HUES64 (cell line): Measurements from ENCODE around the gene CLNK.

Source experiments
- H3K27ac ChIP-seq: 2 replicates; pipeline ENCODE4 v1.7.0; 2013; ENCODE audit warnings: low read depth, low read length, inconsistent platforms
- H3K27me3 ChIP-seq: 2 replicates; pipeline ENCODE4 v1.6.1; 2013; ENCODE audit warnings: mild to moderate bottlenecking, low read length; ENCODE audit not compliant: insufficient read depth
- H3K36me3 ChIP-seq: 2 replicates; pipeline ENCODE4 v1.6.1; 2013; ENCODE audit warnings: mild to moderate bottlenecking, low read length; ENCODE audit not compliant: insufficient read depth
- H3K4me1 ChIP-seq: 2 replicates; pipeline ENCODE4 v1.6.1; 2013; ENCODE audit warnings: mild to moderate bottlenecking, low read length, moderate library complexity; ENCODE audit not compliant: insufficient read depth
- H3K4me3 ChIP-seq: 2 replicates; pipeline ENCODE4 v1.5.1; 2013; ENCODE audit warnings: mild to moderate bottlenecking, low read length, moderate library complexity
- H3K9ac ChIP-seq: 2 replicates; pipeline ENCODE4 v1.6.1; 2013; ENCODE audit warnings: mild to moderate bottlenecking, low read depth, low read length
- H3K9me3 ChIP-seq: 2 replicates; pipeline ENCODE4 v1.6.1; 2013; ENCODE audit warnings: low read depth, low read length; ENCODE audit not compliant: insufficient read depth
- whole genome bisulfite sequencing: fragments of 150-250, 120-280 bp; methylation state at CpG from one replicate; pipeline ENCODE4 v1.1.7; 2013; ENCODE audit warnings: missing lambda C conversion rate; 5-methylcytosine and 5-hydroxymethylcytosine counted together

Gene CLNK

GRCh38 chr4:10612476-10612875 is 72.1 kb downstream of the CLNK start:
- 88% methylated on average over 2 of the region's 2 CpGs for WGBS
- no peaks in the 10 kb centered on the region for H3K36me3 ChIP-seq
- H3K27me3 ChIP-seq: no peaks in the 10 kb centered on the region
- H3K4me3 ChIP-seq: no peak overlapping the region
- no peaks in the 10 kb centered on the region for H3K9me3 ChIP-seq
- H3K9ac ChIP-seq: no peak overlapping the region
- H3K27ac ChIP-seq: no peak overlapping the region
- no peaks in the 10 kb centered on the region for H3K4me1 ChIP-seq

DNA sequence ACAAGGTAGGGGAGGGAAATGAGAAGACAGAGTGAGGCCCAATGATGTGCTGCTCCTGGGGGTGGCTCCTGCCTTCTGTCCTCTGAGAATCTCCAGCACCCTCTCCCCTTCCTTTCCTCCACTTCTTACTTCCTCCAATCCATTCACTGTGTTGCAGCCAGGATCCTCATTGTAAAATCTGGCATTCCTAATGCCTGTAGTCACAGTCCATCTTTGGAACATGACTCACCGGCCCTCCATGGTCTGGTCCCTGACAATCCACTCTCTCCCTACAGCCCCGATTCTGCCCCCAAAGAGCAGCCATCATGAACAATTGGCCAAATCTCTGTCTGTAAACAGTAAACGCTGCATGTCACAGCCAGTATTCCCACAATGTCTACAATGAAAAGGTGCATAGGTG is 72.9 kb downstream of the CLNK start:
- Histone ChIP-seq H3K27ac (no peak overlapping the region), H3K4me3 (no peak overlapping the region), H3K9me3 (no peaks in the 10 kb centered on the region), H3K36me3 (no peaks in the 10 kb centered on the region), H3K4me1 (no peaks in the 10 kb centered on the region), H3K27me3 (no peaks in the 10 kb centered on the region), H3K9ac (no peak overlapping the region)
- WGBS: 70% methylated on average over 3 of the region's 3 CpGs

GRCh38 chr4:10608501-10609219 is 75.9 kb downstream of the CLNK start:
- H3K4me3 ChIP-seq: no peak overlapping the region
- WGBS: 91% methylated on average over 10 of the region's 10 CpGs
- no peaks in the 10 kb centered on the region for H3K27me3 ChIP-seq
- no peaks in the 10 kb centered on the region for H3K9me3 ChIP-seq
- H3K4me1 ChIP-seq: no peaks in the 10 kb centered on the region
- H3K36me3 ChIP-seq: no peaks in the 10 kb centered on the region
- H3K27ac ChIP-seq: no peak overlapping the region
- no peak overlapping the region for H3K9ac ChIP-seq

- Histone ChIP-seq H3K9ac (no peak overlapping the region), H3K4me3 (no peak overlapping the region), H3K4me1 (no peaks in the 10 kb centered on the region), H3K9me3 (no peaks in the 10 kb centered on the region), H3K27me3 (no peaks in the 10 kb centered on the region), H3K27ac (no peak overlapping the region), H3K36me3 (no peaks in the 10 kb centered on the region)
- 90% methylated on average over 3 of the region's 3 CpGs for WGBS
Measured at GRCh38 chr4:10607206-10607605, 77.4 kb downstream of the CLNK start.

DNA sequence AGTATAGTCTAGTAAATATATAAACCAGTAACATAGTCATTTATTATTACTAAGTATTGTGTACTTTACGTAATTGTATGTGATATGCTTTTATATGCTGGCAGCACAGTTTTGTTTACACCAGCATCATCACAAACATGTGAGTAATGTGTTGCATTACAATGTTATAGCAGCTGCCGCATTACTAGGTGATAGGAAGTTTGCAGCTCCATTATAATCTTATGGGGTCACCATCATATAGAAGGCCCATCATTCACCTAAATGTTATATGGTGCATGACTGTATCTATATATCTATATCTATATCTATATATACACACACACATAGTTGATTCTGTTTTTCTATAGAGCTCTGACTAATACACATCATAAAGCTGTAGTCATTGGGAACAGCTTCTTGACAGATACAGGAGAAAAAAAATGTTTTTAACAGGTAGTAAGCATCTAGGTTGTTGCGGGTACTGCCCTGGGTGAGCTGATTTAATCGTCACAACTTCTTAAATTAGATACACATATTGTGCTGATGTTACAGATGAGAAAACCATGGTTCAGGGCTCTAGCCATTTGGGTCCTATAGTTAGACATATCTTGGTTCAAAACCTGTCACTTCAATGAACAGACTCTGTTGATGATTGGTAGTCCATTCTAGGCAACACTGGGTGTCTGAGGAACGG is 77.9 kb downstream of the CLNK start:
- Histone ChIP-seq H3K4me3 (no peak overlapping the region), H3K9ac (no peak overlapping the region), H3K4me1 (no peaks in the 10 kb centered on the region), H3K27ac (no peak overlapping the region), H3K27me3 (no peaks in the 10 kb centered on the region), H3K36me3 (no peaks in the 10 kb centered on the region), H3K9me3 (no peaks in the 10 kb centered on the region)
- 67% methylated on average over 3 of the region's 5 CpGs for WGBS

DNA sequence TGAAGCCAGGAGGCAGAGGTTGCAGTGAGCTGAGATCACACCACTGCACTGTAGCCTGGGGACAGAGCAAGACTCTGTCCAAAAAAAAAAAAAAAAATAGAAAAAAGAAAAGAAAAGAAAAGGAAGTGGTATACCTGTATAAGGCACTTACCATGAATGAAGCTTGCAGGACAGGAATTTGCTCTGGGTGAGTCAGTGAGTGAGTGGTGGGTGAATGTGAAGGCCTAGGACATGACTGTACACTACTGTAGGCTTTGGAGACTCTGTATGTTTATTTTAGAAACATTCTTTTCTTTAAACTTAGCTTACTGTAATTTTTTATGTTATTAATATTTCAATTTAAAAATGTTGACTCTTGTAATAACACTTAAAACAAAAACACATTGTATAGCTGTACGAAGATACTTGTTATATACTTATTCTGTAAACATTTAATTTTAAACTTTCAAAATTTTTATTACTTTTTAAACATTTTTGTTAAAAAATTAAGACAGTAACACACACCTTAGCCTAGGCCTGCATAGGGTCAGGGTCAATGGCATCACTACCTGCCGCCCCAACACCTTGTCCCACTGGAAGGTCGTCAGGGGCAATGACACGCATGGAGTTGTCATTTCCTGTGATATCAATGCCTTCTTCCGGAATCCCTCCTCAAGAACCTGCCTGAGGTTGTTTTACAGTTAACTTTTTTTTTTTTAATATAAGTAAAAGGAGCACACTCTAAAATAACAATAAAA is 78.7 kb downstream of the CLNK start:
- Histone ChIP-seq H3K4me1 (no peaks in the 10 kb centered on the region), H3K27me3 (no peaks in the 10 kb centered on the region), H3K36me3 (no peaks in the 10 kb centered on the region), H3K9ac (no peak overlapping the region), H3K9me3 (no peaks in the 10 kb centered on the region), H3K4me3 (no peak overlapping the region), H3K27ac (no peak overlapping the region)
- 97% methylated on average over 4 of the region's 5 CpGs for WGBS

DNA sequence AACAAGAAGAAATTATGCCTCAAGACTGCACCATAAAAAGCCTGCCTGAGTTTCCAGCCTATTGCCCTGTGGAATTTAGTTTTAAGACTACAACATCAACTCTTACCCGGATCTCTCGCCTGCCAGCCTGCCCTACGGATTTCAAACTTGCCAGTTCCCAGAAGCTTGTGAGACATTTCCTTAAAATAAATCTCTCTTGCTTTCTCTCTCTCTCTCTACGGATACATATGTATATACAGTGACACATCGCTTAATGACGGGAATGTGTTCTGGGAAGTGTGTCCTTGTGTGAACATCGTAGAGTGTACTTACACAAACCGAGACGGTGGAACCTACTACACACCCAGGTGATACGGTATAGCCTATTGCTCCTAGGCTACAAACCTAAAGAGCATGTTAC is 79.5 kb downstream of the CLNK start:
- 87% methylated on average over 10 of the region's 10 CpGs for WGBS
- Histone ChIP-seq H3K27me3 (no peaks in the 10 kb centered on the region), H3K4me3 (no peak overlapping the region), H3K9me3 (no peaks in the 10 kb centered on the region), H3K4me1 (no peaks in the 10 kb centered on the region), H3K36me3 (no peaks in the 10 kb centered on the region), H3K27ac (no peak overlapping the region), H3K9ac (no peak overlapping the region)

DNA sequence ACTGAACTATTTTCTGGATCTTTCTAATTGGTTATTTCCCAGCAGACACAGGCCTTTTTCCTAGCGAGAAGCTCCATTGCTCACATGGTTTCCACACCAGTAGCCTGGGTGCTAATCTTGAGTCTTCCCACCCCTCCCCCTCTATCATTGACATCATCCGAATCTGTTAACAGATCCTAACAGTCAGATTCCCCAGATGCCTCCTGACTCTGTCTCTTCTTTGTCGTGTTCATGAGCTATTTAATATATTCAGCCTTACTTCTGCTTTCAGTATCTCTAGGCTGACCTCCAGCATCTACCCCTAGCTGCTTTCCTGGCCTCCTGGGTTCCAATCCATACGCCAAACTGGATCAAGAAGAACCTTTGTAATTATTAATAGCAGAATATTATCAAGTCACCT is 85.0 kb downstream of the CLNK start:
- 74% methylated on average over 4 of the region's 4 CpGs for WGBS
- no peak overlapping the region for H3K27ac ChIP-seq

GRCh38 chr4:10598829-10599228 is 85.7 kb downstream of the CLNK start:
- no peaks in the 10 kb centered on the region for H3K27me3 ChIP-seq
- 90% methylated on average over 6 of the region's 6 CpGs for WGBS
- no peaks in the 10 kb centered on the region for H3K9me3 ChIP-seq
- H3K27ac ChIP-seq: no peak overlapping the region
- H3K9ac ChIP-seq: no peak overlapping the region
- H3K36me3 ChIP-seq: no peaks in the 10 kb centered on the region
- H3K4me3 ChIP-seq: no peak overlapping the region
- H3K4me1 ChIP-seq: no peaks in the 10 kb centered on the region

More for the DNA sequence above, 85.0 kb downstream of the CLNK start:
- Histone ChIP-seq H3K36me3 (no peaks in the 10 kb centered on the region), H3K9ac (no peak overlapping the region), H3K27me3 (no peaks in the 10 kb centered on the region), H3K9me3 (no peaks in the 10 kb centered on the region), H3K4me3 (no peak overlapping the region), H3K4me1 (no peaks in the 10 kb centered on the region)

DNA sequence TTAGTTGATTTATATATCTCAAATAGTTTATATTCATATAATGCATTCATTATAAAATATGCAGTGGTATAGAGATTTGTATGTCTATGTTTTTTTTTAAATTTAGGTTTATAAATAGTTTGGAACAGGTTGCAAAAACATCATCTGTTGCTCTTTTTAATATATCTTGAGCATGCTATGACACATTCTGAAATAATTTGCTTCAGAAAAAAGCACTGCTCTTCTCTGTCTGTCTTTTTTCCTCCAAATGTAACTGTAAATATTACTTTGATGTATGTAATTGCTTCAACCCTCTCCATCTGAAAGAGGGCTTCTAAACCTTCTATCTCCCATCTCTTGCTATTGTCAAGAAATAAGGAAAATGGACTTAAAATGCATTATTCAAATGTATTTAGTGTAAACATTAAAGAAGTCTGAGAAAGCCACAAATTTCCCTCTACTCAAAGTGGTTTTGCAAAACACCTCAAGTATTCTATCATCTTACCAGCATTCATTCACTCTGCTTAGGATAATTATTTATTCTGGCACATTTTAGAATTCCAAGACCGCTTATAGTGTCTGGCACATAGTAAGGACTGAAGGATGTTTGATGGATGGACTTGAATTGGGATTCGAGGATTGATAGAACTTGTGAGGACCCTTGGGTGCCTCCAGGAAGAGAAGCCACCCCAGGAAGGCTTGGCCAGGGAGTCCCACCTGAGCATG is 87.8 kb downstream of the CLNK start:
- Histone ChIP-seq H3K4me3 (no peak overlapping the region), H3K9ac (no peak overlapping the region), H3K27ac (no peak overlapping the region), H3K4me1 (no peaks in the 10 kb centered on the region), H3K27me3 (no peaks in the 10 kb centered on the region), H3K36me3 (no peaks in the 10 kb centered on the region), H3K9me3 (no peaks in the 10 kb centered on the region)
- 88% methylated on average over 2 of the region's 2 CpGs for WGBS

DNA sequence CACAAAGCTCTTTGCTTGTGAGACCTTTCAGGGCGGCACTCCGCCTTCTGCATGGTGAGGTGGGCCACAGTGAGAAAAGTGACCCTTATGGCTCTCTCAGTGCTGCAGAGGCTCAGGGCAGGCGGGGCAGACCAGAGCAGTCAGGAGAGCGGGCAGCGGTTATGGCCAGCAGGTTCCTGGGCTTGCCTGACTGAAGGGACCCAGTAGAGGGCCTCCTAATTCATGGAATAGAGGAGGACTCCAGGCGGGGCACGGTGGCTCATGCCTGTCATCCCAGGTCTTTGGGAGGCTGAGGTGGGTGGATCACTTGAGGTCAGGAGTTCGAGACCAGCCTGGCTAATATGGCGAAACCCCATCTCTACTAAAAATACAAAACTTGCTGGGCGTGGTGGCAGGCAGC is 91.4 kb downstream of the CLNK start:
- H3K27ac ChIP-seq: no peak overlapping the region
- WGBS: 87% methylated on average over 10 of the region's 10 CpGs
- H3K4me1 ChIP-seq: peaks cover 10% of the 10 kb centered on the region
- H3K9ac ChIP-seq: no peak overlapping the region
- H3K36me3 ChIP-seq: no peaks in the 10 kb centered on the region
- H3K9me3 ChIP-seq: no peaks in the 10 kb centered on the region
- H3K27me3 ChIP-seq: no peaks in the 10 kb centered on the region
- no peak overlapping the region for H3K4me3 ChIP-seq
